NCI-H82 treated with DMSO at 0.1 percent for 48 hours (cell line): Measurements from ENCODE around the gene ETS2.

ENCODE experiments used
- DNase-seq: peaks from one replicate; lab custom pipeline; 2025; ENCODE audit not compliant: unreplicated experiment; lab: John Stamatoyannopoulos, UW

Gene ETS2

GRCh38 chr21:38805328-38806152, at the start of gene ETS2:
TSS of gene ETS2 (plus strand) at chr21:38805929. CDS start at chr21:38810035, 4,106 bp downstream.
- peak; percentile 76 for DNase-seq

GRCh38 chr21:38756746-38757145, 49.0 kb upstream of the ETS2 start:
- DNase-seq, result no peak

- no peak for DNase-seq
Observed at GRCh38 chr21:38758501-38759214, 47.1 kb upstream of the ETS2 start.

GRCh38 chr21:38759413-38759812, 46.3 kb upstream of the ETS2 start:
- DNase-seq, result no peak

GRCh38 chr21:38760017-38760761, 45.5 kb upstream of the ETS2 start:
- DNase-seq, result peak; percentile 86

- DNase-seq, result no peak
Observed at GRCh38 chr21:38760762-38761155, 45.0 kb upstream of the ETS2 start.

GRCh38 chr21:38761531-38761930, 44.2 kb upstream of the ETS2 start:
- no peak for DNase-seq

- no peak for DNase-seq
Observed at GRCh38 chr21:38765056-38765455, 40.7 kb upstream of the ETS2 start.

GRCh38 chr21:38766987-38767722, 38.6 kb upstream of the ETS2 start:
- no peak for DNase-seq

- no peak for DNase-seq
Observed at GRCh38 chr21:38768471-38769063, 37.2 kb upstream of the ETS2 start.

GRCh38 chr21:38769191-38769780, 36.4 kb upstream of the ETS2 start:
- DNase-seq, result no peak

- DNase-seq, result no peak
Observed at GRCh38 chr21:38770660-38771059, 35.1 kb upstream of the ETS2 start.

- no peak for DNase-seq
Observed at GRCh38 chr21:38771536-38771935, 34.2 kb upstream of the ETS2 start.

GRCh38 chr21:38772646-38773045, 33.1 kb upstream of the ETS2 start:
- no peak for DNase-seq

GRCh38 chr21:38773099-38774061, 32.3 kb upstream of the ETS2 start:
- no peak for DNase-seq

GRCh38 chr21:38774152-38774551, 31.6 kb upstream of the ETS2 start:
- no peak for DNase-seq

- DNase-seq, result no peak
Observed at GRCh38 chr21:38774586-38775285, 31.0 kb upstream of the ETS2 start.

GRCh38 chr21:38775733-38776132, 30.0 kb upstream of the ETS2 start:
- DNase-seq, result no peak
